Endodermal cell (in vitro differentiated cells): ENCODE data around the gene SDSL. TPM values are rescaled to one million over a fixed set of nuclear protein-coding genes. Genes with fewer than 3 reads are reported as not detected.

ENCODE experiments used
- DNase-seq: peaks from one replicate; pipeline ENCODE4 v3.0.0-alpha.2; 2017
- H3K27ac ChIP-seq: 2 replicates; pipeline ENCODE4 v1.5.1; 2013; ENCODE audit warnings: mild to moderate bottlenecking, low read depth, low read length, moderate library complexity
- H3K27me3 ChIP-seq: 2 replicates; pipeline ENCODE4 v1.6.1; 2013; ENCODE audit warnings: mild to moderate bottlenecking, low read length, moderate library complexity; ENCODE audit not compliant: insufficient read depth, control insufficient read depth, poor library complexity, severe bottlenecking
- H3K36me3 ChIP-seq: 2 replicates; pipeline ENCODE4 v1.7.0; 2013; ENCODE audit warnings: mild to moderate bottlenecking, low read length, moderate library complexity; ENCODE audit not compliant: control insufficient read depth, insufficient read depth
- H3K4me1 ChIP-seq: one replicate; pipeline ENCODE4 v1.7.0; 2013; ENCODE audit warnings: low read length; ENCODE audit not compliant: control insufficient read depth, insufficient read depth
- H3K4me3 ChIP-seq: 2 replicates; pipeline ENCODE4 v1.5.1; 2013; ENCODE audit warnings: mild to moderate bottlenecking, low read length, moderate library complexity
- H3K9ac ChIP-seq: 2 replicates; pipeline ENCODE4 v1.6.1; 2013; ENCODE audit warnings: mild to moderate bottlenecking, low read length, moderate library complexity; ENCODE audit not compliant: poor library complexity, severe bottlenecking; ENCODE audit errors: extremely low read depth
- H3K9me3 ChIP-seq: 2 replicates; pipeline ENCODE4 v1.6.1; 2013; ENCODE audit warnings: mild to moderate bottlenecking, low read length, moderate library complexity; ENCODE audit not compliant: control insufficient read depth
- H3K27ac Mint-ChIP-seq: 2 replicates; pipeline ENCODE4 v1.8.0; 2020; ENCODE audit warnings: mixed read lengths
- H3K27me3 Mint-ChIP-seq: 2 replicates; pipeline ENCODE4 v1.8.0; 2021; ENCODE audit warnings: mild to moderate bottlenecking, mixed read lengths; ENCODE audit not compliant: insufficient read depth
- H3K36me3 Mint-ChIP-seq: 2 replicates; pipeline ENCODE4 v1.8.0; 2020; ENCODE audit warnings: low read depth, mixed read lengths
- H3K4me1 Mint-ChIP-seq: 2 replicates; pipeline ENCODE4 v1.8.0; 2020; ENCODE audit warnings: mixed read lengths
- H3K4me3 Mint-ChIP-seq: 2 replicates; pipeline ENCODE4 v1.8.0; 2020; ENCODE audit warnings: mild to moderate bottlenecking, moderate library complexity, mixed read lengths
- H3K9me3 Mint-ChIP-seq: 2 replicates; pipeline ENCODE4 v1.8.0; 2020; ENCODE audit warnings: mild to moderate bottlenecking, mixed read lengths
- CTCF ChIP-seq: fragments of 200-600 bp; sonication (generic); conservative IDR thresholded peaks from 2 replicates; pipeline ENCODE4 v1.5.0; 2021; ENCODE audit warnings: antibody characterized with exemption, mild to moderate bottlenecking
- WGBS, 2 experiments: methylation state at CpG; one replicate each; pipeline versions ENCODE4 v1.1.5 to v1.1.7; 2013; ENCODE audit warnings: missing lambda C conversion rate in 2 of 2, mixed read lengths in 1 of 2; ENCODE audit not compliant: insufficient coverage in 1 of 2, insufficient read length in 1 of 2; 5-methylcytosine and 5-hydroxymethylcytosine counted together
- total RNA-seq, 2 donors: library from RNA; stranded (reverse); fragmentation: NEBNext Ultra II Directional in 1 of 2; extraction: Animal tissue kit (Norgen Biotek cat#: 25700) in 1 of 2; gene quantifications; 2 replicates in 1 of 2; 3 replicates in 1 of 2; pipeline ENCODE4 v1.2.1, GENCODE V29; 2021

The SDSL gene
- total RNA-seq, 2 donors from 2014 or later: 2.4 to 5.7 TPM

- H3K9me3 Mint-ChIP-seq: no peaks in the 10 kb centered on the region
Observed at GRCh38 chr12:113457710-113458109, 35.5 kb downstream of the SDSL start.

GRCh38 chr12:113459981-113460380 lies 37.8 kb downstream of the SDSL start:
- Mint-ChIP-seq H3K4me3 (no peak overlapping the region), H3K27me3 (peaks cover 75% of the 10 kb centered on the region), H3K4me1 (peaks cover 19% of the 10 kb centered on the region), H3K36me3 (no peaks in the 10 kb centered on the region), H3K9me3 (no peaks in the 10 kb centered on the region), H3K27ac (no peak overlapping the region)
- Histone ChIP-seq H3K4me3 (no peak overlapping the region), H3K4me1 (no peaks in the 10 kb centered on the region), H3K9ac (no peak overlapping the region), H3K9me3 (no peaks in the 10 kb centered on the region), H3K27me3 (peaks cover 73% of the 10 kb centered on the region), H3K36me3 (no peaks in the 10 kb centered on the region), H3K27ac (no peak overlapping the region)
- WGBS, 2 experiments: 63 to 76% methylated on average over 1 to 2 of the region's 4 CpGs
- no peak for DNase-seq
- TF ChIP-seq CTCF: no peak

More at GRCh38 chr12:113457710-113458109, 35.5 kb downstream of the SDSL start:
- no peak overlapping the region for H3K9ac ChIP-seq
- Mint-ChIP-seq H3K27ac (no peak overlapping the region), H3K4me3 (no peak overlapping the region), H3K36me3 (no peaks in the 10 kb centered on the region), H3K27me3 (peaks cover 52% of the 10 kb centered on the region), H3K4me1 (peaks cover 16% of the 10 kb centered on the region)
- no peaks in the 10 kb centered on the region for H3K36me3 ChIP-seq
- no peak for DNase-seq
- no peaks in the 10 kb centered on the region for H3K4me1 ChIP-seq
- no peak overlapping the region for H3K4me3 ChIP-seq
- no peaks in the 10 kb centered on the region for H3K9me3 ChIP-seq
- no peak overlapping the region for H3K27ac ChIP-seq
- TF ChIP-seq CTCF: no peak
- peaks cover 51% of the 10 kb centered on the region for H3K27me3 ChIP-seq
- 85 to 100% methylated on average over 2 to 4 of the region's 4 CpGs for WGBS, 2 experiments

- H3K9ac ChIP-seq: no peak overlapping the region
- Mint-ChIP-seq H3K4me1 (peaks cover 15% of the 10 kb centered on the region), H3K27me3 (peaks cover 90% of the 10 kb centered on the region), H3K4me3 (no peak overlapping the region), H3K9me3 (no peaks in the 10 kb centered on the region), H3K36me3 (no peaks in the 10 kb centered on the region), H3K27ac (no peak overlapping the region)
- H3K27ac ChIP-seq: no peak overlapping the region
- peaks cover 90% of the 10 kb centered on the region for H3K27me3 ChIP-seq
- no peaks in the 10 kb centered on the region for H3K36me3 ChIP-seq
- peak; percentile 79 for TF ChIP-seq CTCF
- H3K4me1 ChIP-seq: no peaks in the 10 kb centered on the region
- peak; percentile 76 for DNase-seq
- no peaks in the 10 kb centered on the region for H3K9me3 ChIP-seq
- WGBS, 2 experiments: 17 to 32% methylated on average over 3 to 4 of the region's 5 CpGs
- no peak overlapping the region for H3K4me3 ChIP-seq
Observed at GRCh38 chr12:113461666-113462065, 39.5 kb downstream of the SDSL start.
